ENCODE data around the gene CXCL17.

The CXCL17 gene

DNA sequence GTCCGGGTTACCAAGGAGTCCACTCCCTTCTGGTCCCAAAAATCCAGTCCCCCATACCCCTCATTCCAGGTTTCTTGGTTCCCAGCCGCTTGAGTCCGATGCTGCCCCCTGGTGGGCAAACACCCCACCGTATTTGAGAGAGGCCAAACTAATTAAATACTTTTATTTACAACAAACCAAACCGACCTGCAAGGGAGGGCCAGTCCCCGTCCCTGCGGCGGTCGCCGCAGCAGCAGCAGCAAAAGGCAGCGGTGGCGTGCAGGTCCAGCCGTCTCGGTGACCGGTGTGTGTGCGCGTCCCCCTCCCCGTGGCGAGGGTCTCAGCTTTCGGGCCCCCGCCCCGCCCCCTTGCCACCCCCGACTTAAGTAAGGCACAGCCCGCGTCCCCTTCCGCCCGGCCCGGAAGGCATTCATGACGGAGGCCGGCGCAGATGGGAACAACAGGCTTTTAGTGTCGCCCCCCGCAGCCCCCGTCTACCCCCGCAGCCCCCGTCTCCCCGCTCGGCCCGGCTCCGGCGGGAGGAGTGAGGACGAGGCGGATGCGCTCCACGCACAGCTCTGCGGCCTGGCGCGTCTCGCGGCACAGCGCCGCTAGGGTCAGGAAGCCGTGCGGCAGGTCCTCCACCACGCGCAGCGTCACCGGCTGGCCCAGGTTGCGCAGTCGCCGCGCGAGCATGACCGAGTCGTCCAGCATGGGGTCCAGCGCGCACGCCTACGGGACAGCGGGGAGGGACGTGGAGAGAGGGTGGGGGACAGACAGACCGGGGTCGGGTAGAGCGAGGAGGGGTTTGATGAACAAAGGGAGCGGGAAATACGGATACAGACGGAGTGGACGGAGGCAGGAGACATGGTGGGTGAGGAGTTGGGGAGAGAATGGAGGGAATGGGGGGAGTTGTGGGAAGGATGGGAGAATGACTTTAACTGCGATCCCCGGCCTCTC, 41.1 kb downstream of the CXCL17 start:
- peak in 56 of 58 donors; percentile 15 to 89 (median 59) for DNase-seq

DNA sequence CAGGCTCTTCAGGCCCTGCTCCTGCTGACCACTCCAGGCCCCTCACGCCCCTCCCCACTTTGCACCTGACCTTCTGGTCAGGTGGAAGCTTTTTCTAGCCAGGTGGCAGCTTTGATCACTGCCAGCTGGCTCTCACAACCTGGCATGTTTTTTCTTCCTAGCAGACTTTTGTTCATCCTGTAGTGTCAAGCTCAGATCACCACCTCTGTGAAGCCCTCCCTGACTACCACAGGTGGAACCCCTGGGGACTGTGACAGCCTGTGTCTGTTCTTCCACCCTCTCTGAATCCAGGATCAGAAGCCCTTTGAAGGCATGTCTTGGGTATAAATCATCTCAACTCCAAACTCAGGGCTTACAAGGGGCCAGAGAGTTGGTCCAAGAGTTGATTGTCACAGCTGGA, 42.3 kb downstream of the CXCL17 start:
- DNase-seq = no peak

DNA sequence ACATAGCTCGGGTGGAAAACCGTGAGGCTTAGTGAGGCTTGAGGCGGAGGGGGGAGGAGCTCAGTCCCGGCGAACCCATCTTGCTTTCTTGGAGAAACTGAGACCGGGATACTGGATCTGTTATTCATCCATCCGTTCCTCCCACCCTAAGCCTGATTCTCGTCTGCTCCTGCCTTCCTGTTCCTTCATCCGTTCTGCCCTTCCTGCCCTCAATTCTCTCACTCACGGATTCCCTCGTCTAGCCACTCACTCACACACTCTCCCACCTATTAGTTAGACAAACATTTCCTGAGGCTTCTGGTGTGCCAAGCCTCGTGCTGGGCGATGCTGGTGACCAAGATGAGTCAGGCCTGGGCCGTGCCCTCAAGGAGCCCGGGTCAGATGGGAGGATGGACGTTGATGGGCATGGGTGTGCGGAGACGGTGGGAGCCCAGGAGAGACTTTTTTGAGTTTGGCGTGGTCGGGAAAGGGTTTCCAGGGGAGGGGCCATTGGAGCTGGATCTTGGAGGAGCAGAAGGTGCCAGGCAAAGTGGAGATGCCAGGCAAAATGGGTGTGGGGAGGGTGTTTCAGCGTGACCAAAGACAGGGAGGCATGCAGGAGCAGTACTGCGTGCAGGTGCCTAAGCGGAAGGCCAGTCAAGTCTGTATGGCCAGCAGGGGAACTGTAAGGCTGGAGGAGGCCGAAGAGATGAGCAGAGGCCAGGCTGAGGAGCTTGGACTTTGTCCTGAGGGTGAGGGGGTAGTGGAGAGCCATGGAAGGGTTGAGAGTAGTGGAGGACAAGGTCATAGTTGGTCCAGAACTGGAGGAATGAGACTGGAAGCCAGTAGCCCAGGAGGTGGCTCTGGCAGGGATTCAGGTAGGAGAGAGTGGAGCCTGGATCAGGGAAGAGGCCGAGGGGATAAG, 45.2 kb downstream of the CXCL17 start:
- DNase-seq = peak in 3 of 58 donors; percentile 48 to 58 (median 54)

DNA sequence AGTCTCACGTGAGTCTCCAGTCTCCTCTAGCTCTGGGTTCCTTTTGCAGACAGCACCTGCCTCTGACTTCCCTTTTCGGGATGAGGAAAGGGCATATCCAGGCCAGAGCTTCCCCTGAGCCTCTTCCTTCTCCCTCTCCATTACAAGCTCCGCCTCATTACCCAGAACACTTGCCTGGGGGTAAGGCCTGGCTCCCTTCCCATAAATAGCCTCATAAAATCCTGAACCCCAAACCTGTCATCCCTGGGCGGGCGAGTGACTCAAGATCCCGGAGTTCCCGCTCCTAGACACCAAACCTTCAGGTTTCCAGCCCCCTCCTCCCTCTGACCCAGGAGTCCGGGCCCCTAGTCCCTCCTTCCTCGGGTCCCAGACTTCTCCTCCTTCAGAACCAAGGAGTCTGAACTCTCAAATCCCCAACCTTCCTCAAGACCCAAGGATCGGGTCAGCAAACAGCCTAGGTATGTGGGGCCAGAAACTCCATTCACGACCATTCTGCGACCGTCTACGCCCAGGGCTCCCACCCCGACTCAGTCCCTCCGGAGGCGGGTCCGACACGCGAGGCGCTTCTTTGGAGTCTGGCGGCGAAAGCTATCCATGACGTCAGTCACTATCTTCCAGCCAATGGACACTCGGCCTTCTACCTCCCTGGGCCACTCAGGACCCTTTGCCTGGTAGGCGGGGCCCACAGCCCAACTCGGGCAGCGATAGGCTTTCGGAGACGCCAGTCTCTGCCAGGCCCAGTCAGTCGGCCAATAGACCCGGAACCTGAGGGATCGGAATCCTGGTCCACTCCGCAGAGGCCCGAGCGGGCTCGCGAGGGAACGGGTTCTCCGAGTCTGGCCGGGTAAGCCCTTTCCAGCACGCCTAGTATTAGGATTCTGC, 46.1 kb downstream of the CXCL17 start:
- peak; percentile 84 to 99 (median 97) for DNase-seq

DNA sequence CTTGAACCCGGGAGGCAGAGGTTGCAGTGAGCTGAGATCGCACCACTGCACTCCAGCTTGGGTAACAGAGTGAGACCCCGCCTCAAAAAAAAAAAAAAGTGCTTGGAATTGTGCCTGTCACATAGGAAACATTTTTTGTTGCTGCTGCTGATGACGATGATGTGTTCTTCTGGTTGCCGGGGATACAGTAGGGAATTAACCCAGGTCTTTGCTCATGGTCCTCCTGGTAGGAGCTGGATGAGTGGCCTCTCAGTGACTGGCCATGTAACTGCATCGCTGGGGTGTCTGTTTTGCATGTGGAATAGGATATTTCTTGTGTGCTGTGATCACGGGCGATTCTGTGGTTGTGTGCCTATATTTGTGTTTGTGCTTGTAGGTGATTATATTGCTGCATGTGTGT, 48.0 kb downstream of the CXCL17 start:
- DNase-seq = no peak

DNA sequence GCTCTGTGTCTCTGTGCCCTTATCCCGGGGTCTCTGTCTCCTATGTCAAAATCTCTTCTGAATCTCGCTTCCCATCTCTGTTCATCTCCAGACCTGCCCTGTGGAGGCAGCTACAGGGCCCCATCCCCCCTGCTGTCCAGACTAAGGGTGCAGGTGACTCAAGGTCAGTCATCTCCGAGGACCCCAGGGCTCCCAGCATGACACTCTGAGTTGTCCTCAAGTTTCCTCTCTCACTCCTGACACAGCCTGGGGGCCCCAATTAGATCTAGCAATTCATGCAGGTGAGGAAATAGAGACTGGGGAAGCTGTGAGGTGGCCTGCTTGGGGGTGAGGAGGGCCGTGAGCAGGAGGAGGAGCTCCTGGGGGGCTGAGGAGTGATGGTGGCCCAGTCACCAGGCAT, 50.6 kb downstream of the CXCL17 start:
- no peak for DNase-seq

DNA sequence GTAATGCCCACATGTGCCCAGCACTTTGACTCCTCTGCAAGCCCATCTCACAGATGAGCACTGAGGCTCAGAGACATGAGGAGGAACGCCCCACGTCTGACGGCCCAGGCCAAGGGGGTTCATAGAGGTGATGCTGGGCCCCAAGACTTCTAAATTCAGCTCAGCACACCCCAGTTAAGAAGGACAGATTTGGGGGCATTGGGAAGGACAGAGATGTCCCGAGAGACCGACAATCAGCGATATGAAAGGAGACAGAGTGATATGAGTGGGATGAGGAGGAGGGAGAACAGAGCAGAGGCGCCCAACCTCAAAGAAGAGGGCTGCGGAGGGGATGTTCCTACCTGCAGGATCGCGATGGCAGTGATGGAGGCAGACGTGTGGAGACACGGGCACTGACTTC, 52.8 kb downstream of the CXCL17 start, which contains the start of gene CNFN:
TSS of gene CNFN (minus strand) at position 399 of the 400 bp plus-strand sequence. CDS start 1,260 bp downstream, outside the sequence.
- DNase-seq = no peak

DNA sequence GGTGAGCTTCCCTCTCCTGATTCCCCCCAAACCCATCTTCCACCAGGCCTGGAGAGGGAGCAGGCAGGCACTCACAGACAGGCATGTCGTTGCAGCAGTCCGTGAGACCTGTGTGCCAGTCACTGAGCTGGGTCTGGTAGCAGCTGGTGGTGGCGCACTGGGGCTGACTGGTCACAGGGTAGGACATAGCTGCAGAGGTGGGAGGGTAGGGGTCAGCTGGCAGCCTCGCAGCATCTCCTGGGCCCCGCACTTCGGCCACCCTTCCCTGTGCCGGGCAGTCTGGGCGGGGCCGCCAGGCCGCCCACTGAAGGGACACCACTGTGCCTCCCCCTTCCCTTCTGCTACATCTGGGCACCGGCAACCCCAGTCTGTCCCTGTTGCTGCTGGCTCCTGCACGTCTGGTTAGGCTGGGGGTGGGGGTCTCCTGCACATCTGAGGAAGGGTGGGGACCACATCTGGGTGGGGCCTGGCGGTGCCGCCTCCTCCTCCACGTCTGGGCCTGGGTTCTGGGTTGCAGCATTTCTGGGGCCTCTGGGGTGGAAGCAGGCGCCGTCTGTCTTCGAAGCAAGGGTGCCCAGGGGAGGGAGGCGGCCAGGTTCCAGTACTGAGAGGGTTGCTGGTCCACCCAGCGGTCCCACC, 53.8 kb downstream of the CXCL17 start:
- no peak for DNase-seq

DNA sequence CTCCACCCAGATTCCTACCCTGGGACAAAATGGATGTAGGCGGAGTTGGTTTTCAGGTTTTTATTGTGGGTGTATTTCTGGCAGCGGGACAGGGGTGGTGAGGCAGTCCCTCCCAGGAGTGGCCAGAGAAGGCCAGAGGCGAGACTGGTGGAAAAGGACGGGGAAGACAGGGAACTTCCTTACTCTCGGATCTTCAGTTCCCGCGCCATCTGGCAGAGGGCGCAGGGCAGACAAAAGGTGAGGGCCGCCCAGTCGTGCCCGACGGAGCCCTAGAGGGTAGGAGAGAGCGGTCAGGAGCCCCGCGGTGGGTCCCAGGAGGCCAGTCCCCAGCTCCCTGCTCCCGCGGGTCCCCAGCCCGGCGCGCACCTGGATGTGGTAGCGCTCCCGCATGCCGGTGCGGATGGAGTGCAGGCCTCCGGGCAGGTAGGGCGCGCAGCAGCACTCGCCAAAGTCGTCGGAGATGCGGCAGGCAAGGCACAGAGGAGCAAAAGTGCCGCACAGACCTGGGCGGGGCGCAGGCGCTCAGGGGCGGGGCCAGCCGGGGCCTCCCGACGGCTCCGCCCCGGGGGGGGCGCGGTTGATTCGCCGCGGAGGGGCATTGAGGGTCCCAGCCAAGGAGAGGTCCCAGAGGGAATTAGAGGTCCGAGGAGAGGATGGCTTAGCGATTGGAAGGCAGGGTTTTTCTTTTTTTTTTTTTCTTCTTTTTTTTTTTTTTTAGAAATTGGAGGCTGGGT, 55.6 kb downstream of the CXCL17 start:
- DNase-seq = peak in 17 of 58 donors; percentile 5 to 51 (median 20)

DNA sequence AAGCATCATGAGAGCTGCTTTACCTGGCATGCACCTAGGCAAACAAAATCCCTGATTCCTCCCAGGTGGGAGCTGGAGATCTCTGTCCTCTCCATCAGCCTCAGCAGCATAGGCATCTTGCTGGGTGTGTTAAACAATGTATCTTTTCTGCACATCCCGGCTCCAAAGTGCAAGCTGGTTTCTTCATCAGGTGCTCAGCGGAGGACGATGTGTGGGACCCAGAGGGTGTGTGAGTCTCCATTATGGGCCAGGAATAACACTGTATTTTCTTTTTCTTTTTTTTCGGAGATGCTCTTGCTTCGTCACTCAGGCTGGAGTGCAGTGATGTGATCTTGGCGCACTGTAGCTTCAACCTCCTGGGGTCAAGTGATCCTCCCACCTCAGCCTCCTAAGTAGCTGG, 62.6 kb downstream of the CXCL17 start:
- DNase-seq = no peak
